ENCODE data around the gene TBX5. TPM values are rescaled to one million over a fixed set of nuclear protein-coding genes. Genes with fewer than 3 reads are reported as not detected.

TBX5 gene
- total RNA-seq, 1 donor from 2014 or later = not detected

DNA sequence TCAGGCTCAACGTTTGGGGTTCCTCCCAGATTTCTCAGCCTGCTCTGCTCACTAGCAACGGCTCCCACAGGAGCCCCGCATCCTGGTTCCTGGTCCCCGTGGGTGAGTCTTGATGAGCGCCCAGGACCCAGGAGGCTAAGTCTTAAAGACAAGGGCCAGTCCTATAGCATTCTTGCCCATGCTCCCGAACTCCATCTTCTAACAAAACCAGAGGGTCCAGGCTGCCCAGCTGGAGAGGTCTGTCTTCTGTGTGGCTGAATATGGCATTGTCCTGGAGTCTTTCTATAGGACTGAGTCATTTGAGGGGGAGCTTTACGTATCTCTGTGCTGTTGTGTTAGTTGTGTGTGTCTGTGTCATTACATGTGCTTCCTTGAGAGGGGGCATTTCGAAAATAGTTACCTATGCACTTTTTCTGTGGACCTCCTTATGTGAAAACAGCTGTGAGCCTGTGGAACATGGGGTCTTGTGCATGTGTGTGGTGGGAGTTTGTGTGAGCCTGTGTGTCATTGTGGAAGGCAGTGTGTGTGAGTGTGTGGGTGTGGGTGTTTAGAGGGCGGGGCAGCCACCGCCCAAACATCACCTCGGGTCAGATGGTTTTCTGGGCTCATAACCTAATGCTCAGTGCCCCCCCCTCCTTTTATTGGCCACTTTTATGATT, 9.1 kb upstream of the TBX5 start:
- H3K4me3 ChIP-seq (ENCODE audit: low read depth, low read length) = no peak overlapping the region
- no peak for DNase-seq (ENCODE audit: low read depth)
- TF ChIP-seq, protein P1, sequence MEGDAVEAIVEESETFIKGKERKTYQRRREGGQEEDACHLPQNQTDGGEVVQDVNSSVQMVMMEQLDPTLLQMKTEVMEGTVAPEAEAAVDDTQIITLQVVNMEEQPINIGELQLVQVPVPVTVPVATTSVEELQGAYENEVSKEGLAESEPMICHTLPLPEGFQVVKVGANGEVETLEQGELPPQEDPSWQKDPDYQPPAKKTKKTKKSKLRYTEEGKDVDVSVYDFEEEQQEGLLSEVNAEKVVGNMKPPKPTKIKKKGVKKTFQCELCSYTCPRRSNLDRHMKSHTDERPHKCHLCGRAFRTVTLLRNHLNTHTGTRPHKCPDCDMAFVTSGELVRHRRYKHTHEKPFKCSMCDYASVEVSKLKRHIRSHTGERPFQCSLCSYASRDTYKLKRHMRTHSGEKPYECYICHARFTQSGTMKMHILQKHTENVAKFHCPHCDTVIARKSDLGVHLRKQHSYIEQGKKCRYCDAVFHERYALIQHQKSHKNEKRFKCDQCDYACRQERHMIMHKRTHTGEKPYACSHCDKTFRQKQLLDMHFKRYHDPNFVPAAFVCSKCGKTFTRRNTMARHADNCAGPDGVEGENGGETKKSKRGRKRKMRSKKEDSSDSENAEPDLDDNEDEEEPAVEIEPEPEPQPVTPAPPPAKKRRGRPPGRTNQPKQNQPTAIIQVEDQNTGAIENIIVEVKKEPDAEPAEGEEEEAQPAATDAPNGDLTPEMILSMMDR (conservative IDR thresholded peaks at IDR 0.05; ENCODE audit: low read depth, low read length) = no peak

DNA sequence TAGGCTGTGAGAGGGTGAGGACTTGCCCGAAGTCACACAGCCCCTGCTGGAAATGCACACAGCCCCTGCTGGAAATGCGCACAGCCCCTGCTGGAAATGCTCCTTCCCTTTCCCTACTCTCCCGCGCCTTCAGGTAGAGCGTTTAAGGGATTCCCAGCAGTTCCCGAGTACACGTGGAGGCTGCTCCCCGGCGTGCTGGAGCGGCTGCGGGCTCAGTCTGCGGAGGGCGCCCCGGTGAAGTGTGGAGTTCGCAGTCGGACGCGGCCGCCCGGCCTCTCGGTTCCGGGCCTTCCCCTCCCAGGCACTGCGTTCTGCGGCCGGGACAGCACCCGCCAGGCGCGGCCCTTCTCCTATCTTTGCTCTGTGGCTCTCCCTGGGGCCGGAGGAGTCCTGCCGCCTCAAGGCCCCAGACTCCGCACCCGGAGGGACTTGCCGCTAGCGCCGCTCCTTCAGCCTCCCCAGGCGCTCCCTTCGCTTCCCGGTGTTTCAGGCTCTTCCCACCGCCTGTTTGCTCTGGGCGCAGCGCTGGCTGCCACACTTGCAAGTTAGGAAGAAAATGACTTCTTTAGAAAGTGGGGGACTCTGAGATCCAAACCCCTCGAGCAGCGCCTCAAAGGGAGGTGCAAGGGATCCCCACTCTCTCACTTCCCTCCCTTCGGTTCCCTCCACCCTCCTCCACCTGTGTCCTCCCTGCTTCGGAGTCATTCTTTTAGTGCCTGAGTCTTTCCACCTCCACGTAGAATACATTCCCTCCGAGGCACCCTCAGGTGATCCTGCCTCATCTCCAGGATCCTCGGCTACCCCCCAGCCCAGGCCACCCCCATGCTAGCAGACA, 8.3 kb upstream of the TBX5 start:
- H3K4me3 ChIP-seq (ENCODE audit: low read depth, low read length) = no peak overlapping the region
- DNase-seq (ENCODE audit: low read depth) = no peak

DNA sequence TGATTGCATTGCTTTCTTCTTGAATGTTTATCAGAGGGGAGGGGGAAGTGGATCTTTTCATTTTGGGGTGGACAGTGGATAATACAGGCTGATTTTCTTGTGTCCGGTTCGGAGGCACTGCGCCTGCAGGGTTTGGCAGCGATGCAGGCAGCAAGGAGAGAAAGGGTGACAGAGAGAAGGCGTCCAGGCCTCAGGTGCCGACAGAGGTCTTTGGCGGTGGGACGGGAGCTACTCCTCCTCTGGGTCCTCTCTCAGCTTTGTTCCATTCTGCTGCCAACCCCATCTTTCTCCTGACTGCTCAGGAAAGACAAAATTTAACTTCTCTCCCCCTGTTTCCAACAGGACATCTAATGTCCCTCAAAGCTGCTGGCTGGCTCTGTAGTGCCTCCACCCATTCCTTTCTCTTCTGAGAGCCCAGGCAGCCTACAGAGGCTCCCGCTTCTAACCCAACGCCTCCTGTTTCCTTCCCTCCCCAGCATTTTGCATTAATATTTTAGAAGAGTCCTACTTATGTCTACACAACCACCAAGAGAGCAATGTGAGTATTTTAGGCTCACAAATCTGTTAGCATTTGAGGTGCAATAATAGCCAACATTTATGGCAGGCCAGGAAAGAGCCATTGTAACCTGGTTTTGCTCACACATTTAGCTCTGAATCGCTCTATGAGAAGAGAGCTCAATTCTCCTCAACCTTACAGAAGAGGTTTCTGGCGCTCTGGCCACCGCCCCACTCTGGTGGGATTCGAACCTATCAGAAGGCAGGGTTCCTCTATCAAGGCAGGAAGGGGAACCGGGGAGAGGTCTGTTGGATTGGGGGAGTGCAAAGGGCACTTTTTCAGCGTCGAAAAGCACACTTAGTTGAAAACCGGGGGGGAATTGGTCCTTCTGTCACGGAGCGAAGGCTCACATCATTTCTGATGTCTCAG, 7.1 kb upstream of the TBX5 start:
- DNase-seq (ENCODE audit: low read depth) = no peak
- H3K4me3 ChIP-seq (ENCODE audit: low read depth, low read length) = no peak overlapping the region
- TF ChIP-seq, protein P1 (conservative IDR thresholded peaks at IDR 0.05; ENCODE audit: low read depth, low read length) = no peak

More for the DNA sequence above, 8.3 kb upstream of the TBX5 start:
- TF ChIP-seq, protein P1 (conservative IDR thresholded peaks at IDR 0.05; ENCODE audit: low read depth, low read length) = no peak

DNA sequence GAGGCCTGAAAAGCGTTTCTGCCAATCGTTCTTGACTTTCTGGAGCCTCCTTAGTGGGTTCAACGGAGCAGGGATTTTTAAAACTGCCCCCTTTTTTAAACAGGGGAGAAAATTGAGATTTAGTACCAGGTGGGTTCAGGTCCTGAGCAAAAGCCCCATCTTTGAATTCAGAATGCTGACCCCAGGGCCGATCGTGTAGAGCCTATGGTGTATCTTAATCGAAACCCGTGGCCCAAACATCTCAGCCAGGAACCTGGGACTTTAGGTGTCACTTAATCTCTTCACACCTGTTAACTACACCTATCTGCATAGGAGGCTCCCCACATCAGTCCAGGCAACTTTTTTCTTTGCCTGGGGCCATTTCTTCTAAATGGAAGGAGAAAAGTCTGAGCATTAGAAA, 6.4 kb upstream of the TBX5 start:
- H3K4me3 ChIP-seq (ENCODE audit: low read depth, low read length) = no peak overlapping the region
- no peak for DNase-seq (ENCODE audit: low read depth)
- TF ChIP-seq, protein P1 (conservative IDR thresholded peaks at IDR 0.05; ENCODE audit: low read depth, low read length) = no peak

DNA sequence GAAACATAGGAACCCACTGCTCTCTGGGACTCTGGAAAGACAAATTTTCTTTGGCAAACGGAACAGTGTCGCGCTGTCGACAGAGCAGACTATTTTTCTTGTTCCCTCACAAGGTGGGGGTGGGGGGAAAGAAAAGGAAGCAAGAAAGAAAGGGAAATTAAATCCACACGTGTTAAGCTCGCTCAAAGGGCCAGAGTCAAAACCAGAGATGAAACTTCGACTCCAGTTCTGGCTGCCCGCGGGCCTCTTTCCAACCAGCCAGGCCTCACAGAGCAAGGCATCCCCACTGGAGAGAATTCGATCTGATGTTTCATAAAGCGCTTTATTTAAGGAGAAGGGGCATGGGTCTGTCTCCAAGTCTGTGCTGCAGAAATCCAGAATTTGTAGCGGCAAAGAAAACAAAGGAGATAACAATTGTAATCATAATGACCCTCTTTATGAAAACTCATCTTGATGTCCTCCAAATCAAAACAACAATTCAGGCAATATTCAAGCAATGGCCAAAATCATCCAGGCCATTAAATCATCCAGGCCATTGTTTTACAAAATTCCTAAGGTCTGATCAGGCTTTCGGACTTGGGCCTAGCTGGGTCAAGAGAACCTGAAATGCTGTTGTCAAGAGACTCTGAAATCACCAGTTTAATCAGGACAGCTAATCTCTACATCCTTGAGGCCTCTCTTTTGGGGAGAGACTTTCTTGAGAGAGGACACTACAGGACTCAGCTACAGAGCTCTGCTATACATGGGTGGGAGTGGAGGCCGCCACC, 5.3 kb upstream of the TBX5 start:
- TF ChIP-seq, protein P1 (conservative IDR thresholded peaks at IDR 0.05; ENCODE audit: low read depth, low read length) = no peak
- no peak overlapping the region for H3K4me3 ChIP-seq (ENCODE audit: low read depth, low read length)
- DNase-seq (ENCODE audit: low read depth) = no peak
